HL-60/S4 treated with retinoic acid at 250 ng/mL for 4 days and 3 days (cell line): Measurements from ENCODE around the gene MRPS7.

Source experiments
- in situ Hi-C: fragments of 300-500 bp; cut with MboI; formaldehyde crosslinking; loops from 2 replicates; pipeline ENCODE4 v1.7.0; 2022; ENCODE audit warnings: low sequenced_read_pairs

The MRPS7 gene

GRCh38 chr17:75307957-75308731 is 46.5 kb downstream of the MRPS7 start:
- in situ Hi-C loops, result no loop called here

GRCh38 chr17:75308732-75309629 is 47.3 kb downstream of the MRPS7 start:
- in situ Hi-C loops, result no loop called here

- in situ Hi-C loops, result no loop called here
Measured at GRCh38 chr17:75313941-75314551, 52.4 kb downstream of the MRPS7 start.

- in situ Hi-C loops, result no loop called here
Measured at GRCh38 chr17:75315541-75316243, 54.0 kb downstream of the MRPS7 start.
